ENCODE data around the gene CAMK2N2. TPM values are rescaled to one million over a fixed set of nuclear protein-coding genes. Genes with fewer than 3 reads are reported as not detected.

Gene CAMK2N2
- total RNA-seq (2022; extraction: Qiagen RNA extraction): 0.87 to 1.4 TPM (median 1.3 TPM) in 5 replicates

GRCh38 chr3:184261270-184261853 lies at the start of gene CAMK2N2:
Gene CAMK2N2, minus strand, starts transcription at chr3:184261553. Its CDS starts 268 bp downstream, at chr3:184261285.

DNA sequence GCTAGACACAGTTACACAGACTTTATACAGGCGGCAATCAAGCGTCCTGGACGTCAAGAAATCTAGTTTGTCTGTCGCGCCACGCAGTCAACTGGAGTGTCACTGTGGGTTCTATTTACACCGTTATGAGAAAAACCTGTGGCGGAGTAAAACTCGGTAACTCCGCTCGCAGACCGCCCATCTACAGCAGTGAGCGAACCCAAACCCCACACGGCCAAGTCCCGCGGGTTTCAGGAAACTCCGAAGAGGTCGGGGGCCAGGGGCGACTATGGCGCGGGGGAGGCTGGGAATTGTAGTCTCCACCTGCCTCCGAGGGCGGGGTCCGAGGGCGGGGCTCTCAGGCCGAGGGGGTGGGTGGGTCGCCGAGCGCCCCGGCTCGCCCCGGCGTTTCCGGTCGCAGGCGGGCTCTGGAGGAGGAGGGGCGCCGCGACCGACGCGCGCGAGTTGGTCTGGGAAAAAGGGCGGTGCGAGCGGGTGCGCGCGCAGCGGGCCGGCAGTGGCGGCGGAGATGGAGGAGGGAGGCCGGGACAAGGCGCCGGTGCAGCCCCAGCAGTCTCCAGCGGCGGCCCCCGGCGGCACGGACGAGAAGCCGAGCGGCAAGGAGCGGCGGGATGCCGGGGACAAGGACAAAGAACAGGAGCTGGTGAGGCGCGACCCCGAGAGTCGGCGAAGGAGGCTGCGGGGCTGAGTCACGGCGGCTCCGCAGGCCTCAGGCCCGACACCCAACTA lies 37.6 kb upstream of the CAMK2N2 start, which contains the start of gene PSMD2:
Gene PSMD2 (plus strand): TSS at position 483 of the 729 bp plus-strand sequence. CDS start 26 bp downstream, at position 509.

GRCh38 chr3:184275961-184276910 lies 14.9 kb upstream of the CAMK2N2 start, which contains the start of gene ECE2:
Gene ECE2, plus strand, starts transcription at chr3:184276022. Its CDS starts 132 bp downstream, at chr3:184276154.

DNA sequence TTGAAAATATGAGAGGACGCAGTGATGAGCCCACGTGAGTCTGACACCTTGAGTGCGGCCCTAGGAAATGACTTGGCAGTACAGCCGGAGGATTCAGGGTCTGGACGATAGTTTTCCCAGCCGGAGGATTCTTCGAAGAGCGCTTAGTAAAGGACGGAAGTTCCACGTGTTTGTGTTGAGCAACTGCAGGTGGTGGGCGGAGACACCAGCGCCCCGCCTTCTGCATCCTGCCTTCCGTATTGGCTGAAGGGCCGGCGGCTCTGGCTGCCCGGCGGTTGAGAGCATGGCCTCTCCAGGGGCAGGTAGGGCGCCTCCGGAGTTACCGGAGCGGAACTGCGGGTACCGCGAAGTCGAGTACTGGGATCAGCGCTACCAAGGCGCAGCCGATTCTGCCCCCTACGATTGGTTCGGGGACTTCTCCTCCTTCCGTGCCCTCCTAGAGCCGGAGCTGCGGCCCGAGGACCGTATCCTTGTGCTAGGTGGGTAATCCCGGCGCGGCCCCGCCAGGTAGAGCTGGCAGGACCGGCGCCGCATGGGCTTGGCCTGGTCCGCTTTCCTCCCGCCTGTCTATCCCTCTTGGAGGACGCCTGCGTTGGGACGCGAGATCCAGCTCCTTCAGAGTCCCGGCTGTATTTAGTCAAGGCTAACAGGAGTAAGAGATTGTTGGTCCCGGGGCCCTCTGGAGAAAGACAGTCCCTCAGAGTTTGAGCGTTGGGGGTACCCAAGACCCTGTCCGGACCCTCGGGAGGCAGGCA lies 11.8 kb downstream of the CAMK2N2 start, which contains the start of gene EEF1AKMT4:
Gene EEF1AKMT4 (plus strand): TSS at position 261 of the 755 bp plus-strand sequence. CDS start 23 bp downstream, at position 284.

GRCh38 chr3:184248454-184249411 lies 12.6 kb downstream of the CAMK2N2 start, which contains the start of gene ALG3:
Gene ALG3, minus strand, starts transcription at chr3:184248962. Its CDS starts 22 bp downstream, at chr3:184248940.

GRCh38 chr3:184229394-184230080 lies 31.8 kb downstream of the CAMK2N2 start, which contains the start of gene VWA5B2:
Gene VWA5B2, plus strand, starts transcription at chr3:184229585. Its CDS starts 944 bp downstream, at chr3:184230529.

Other genes starting within 250 kb of the CAMK2N2 start
- 11.2 to 14.8 TPM (median 13.8 TPM) in 5 replicates for gene ABCC5, start 243.7 kb downstream of the CAMK2N2 start, total RNA-seq (2022; extraction: Qiagen RNA extraction)
- gene HTR3D, start 229.8 kb downstream of the CAMK2N2 start, total RNA-seq (2022; extraction: Qiagen RNA extraction): not detected in 5 replicates
- gene HTR3C, start 208.5 kb downstream of the CAMK2N2 start, total RNA-seq (2022; extraction: Qiagen RNA extraction): not detected in 5 replicates
- gene HTR3E, start 164.5 kb downstream of the CAMK2N2 start, total RNA-seq (2022; extraction: Qiagen RNA extraction): not detected in 5 replicates
- gene EIF2B5, start 126.2 kb downstream of the CAMK2N2 start, total RNA-seq (2022; extraction: Qiagen RNA extraction): 29.6 to 30.9 TPM (median 30.0 TPM) in 5 replicates
- 17.8 to 28.6 TPM (median 27.7 TPM) in 5 replicates for gene DVL3, start 106.2 kb downstream of the CAMK2N2 start, total RNA-seq (2022; extraction: Qiagen RNA extraction)
- 307 to 325 TPM (median 321 TPM) in 5 replicates for gene AP2M1, start 86.7 kb downstream of the CAMK2N2 start, total RNA-seq (2022; extraction: Qiagen RNA extraction)
- 30.4 to 38.0 TPM (median 36.0 TPM) in 5 replicates for gene ABCF3, start 75.4 kb downstream of the CAMK2N2 start, total RNA-seq (2022; extraction: Qiagen RNA extraction)
- gene VWA5B2, start 32.0 kb downstream of the CAMK2N2 start, total RNA-seq (2022; extraction: Qiagen RNA extraction): 0.40 to 0.73 TPM (median 0.55 TPM) in 5 replicates
- 59.2 to 88.0 TPM (median 77.6 TPM) in 5 replicates for gene ALG3, start 12.6 kb downstream of the CAMK2N2 start, total RNA-seq (2022; extraction: Qiagen RNA extraction)
- 9.9 to 14.1 TPM (median 12.6 TPM) in 5 replicates for gene EEF1AKMT4, start 11.9 kb downstream of the CAMK2N2 start, total RNA-seq (2022; extraction: Qiagen RNA extraction)
- gene ECE2, start 14.5 kb upstream of the CAMK2N2 start, total RNA-seq (2022; extraction: Qiagen RNA extraction): not detected in 5 replicates
- gene PSMD2, start 37.7 kb upstream of the CAMK2N2 start, total RNA-seq (2022; extraction: Qiagen RNA extraction): 303 to 385 TPM (median 316 TPM) in 5 replicates
- 247 to 263 TPM (median 260 TPM) in 5 replicates for gene EIF4G1, start 53.1 kb upstream of the CAMK2N2 start, total RNA-seq (2022; extraction: Qiagen RNA extraction)
- 7.0 to 12.5 TPM (median 10.7 TPM) in 5 replicates for gene FAM131A, start 76.0 kb upstream of the CAMK2N2 start, total RNA-seq (2022; extraction: Qiagen RNA extraction)
- 4.2 to 6.1 TPM (median 5.8 TPM) in 5 replicates for gene CLCN2, start 100.1 kb upstream of the CAMK2N2 start, total RNA-seq (2022; extraction: Qiagen RNA extraction)
- 69.1 to 84.0 TPM (median 75.7 TPM) in 5 replicates for gene POLR2H, start 100.2 kb upstream of the CAMK2N2 start, total RNA-seq (2022; extraction: Qiagen RNA extraction)
- gene THPO, start 116.7 kb upstream of the CAMK2N2 start, total RNA-seq (2022; extraction: Qiagen RNA extraction): 0.06 to 0.07 TPM in 2 of 5 replicates, not detected in the others
- gene CHRD, start 118.5 kb upstream of the CAMK2N2 start, total RNA-seq (2022; extraction: Qiagen RNA extraction): 0.13 to 0.48 TPM (median 0.16 TPM) in 5 replicates

All from A549 treated with CORT108297 at 1 μM for 4 hours (cell line).